Liver (tissue), 9 donors: ENCODE measurements around the gene GABRR3. TPM values are rescaled to one million over a fixed set of nuclear protein-coding genes. Genes with fewer than 3 reads are reported as not detected.

Source experiments
- DNase-seq: peaks from one replicate; pipeline ENCODE4 v3.0.0-alpha.2; 2017; ENCODE audit warnings: low spot score
- H3K27ac ChIP-seq, 2 donors: one replicate each; pipeline ENCODE4 v1.7.0; 2013; ENCODE audit warnings: inconsistent platforms in 2 of 2, low read length in 2 of 2, control low read depth in 1 of 2, low read depth in 1 of 2, mild to moderate bottlenecking in 1 of 2
- H3K27me3 ChIP-seq, 4 donors: one replicate each; pipeline versions ENCODE4 v1.6.1 to v1.7.0; 2013; ENCODE audit warnings: low read length in 3 of 4, inconsistent platforms in 1 of 4, mild to moderate bottlenecking in 1 of 4, moderate library complexity in 1 of 4; ENCODE audit not compliant: control insufficient read depth in 4 of 4, insufficient read depth in 4 of 4
- H3K36me3 ChIP-seq, 4 donors: one replicate each; pipeline versions ENCODE4 v1.6.1 to v1.7.0; 2013; ENCODE audit warnings: low read length in 3 of 4, mild to moderate bottlenecking in 3 of 4, low read depth in 1 of 4, moderate library complexity in 1 of 4; ENCODE audit not compliant: control insufficient read depth in 4 of 4, insufficient read depth in 3 of 4
- H3K4me1 ChIP-seq, 4 donors: one replicate each; pipeline versions ENCODE4 v1.6.1 to v1.7.0; 2013; ENCODE audit warnings: low read length in 3 of 4, mild to moderate bottlenecking in 3 of 4, moderate library complexity in 1 of 4; ENCODE audit not compliant: control insufficient read depth in 4 of 4, insufficient read depth in 4 of 4
- H3K4me3 ChIP-seq, 3 donors: one replicate each; pipeline versions ENCODE4 v1.6.1 to v1.7.0; 2013; ENCODE audit warnings: low read length in 3 of 3, control low read depth in 1 of 3, low read depth in 1 of 3, mild to moderate bottlenecking in 1 of 3
- H3K9ac ChIP-seq, 2 donors: one replicate each; pipeline ENCODE4 v1.7.0; 2013; ENCODE audit warnings: low read length in 2 of 2, mild to moderate bottlenecking in 2 of 2, moderate library complexity in 2 of 2, control low read depth in 1 of 2, low read depth in 1 of 2
- H3K9me3 ChIP-seq, 4 donors: one replicate each; pipeline versions ENCODE4 v1.6.1 to v1.7.0; 2013; ENCODE audit warnings: low read length in 3 of 4; ENCODE audit not compliant: control insufficient read depth in 4 of 4
- EGR1 ChIP-seq, 2 donors: IDR thresholded peaks; 2 replicates each; pipeline ENCODE4 v1.6.1; 2016 to 2018; ENCODE audit warnings: antibody characterized with exemption in 2 of 2, low read depth in 2 of 2
- GABPA ChIP-seq, 2 donors: IDR thresholded peaks in 1 of 2; conservative IDR thresholded peaks in 1 of 2; 2 replicates each; pipeline ENCODE4 v1.6.1; 2016; ENCODE audit warnings: antibody characterized with exemption in 2 of 2, mild to moderate bottlenecking in 1 of 2, moderate library complexity in 1 of 2
- HNF4A ChIP-seq, 2 donors: conservative IDR thresholded peaks; 2 replicates each; pipeline ENCODE4 v1.6.1; 2016; ENCODE audit warnings: antibody characterized with exemption in 2 of 2, mild to moderate bottlenecking in 2 of 2
- HNF4G ChIP-seq: IDR thresholded peaks from 2 replicates; pipeline ENCODE4 v1.6.1; 2016; ENCODE audit warnings: antibody characterized with exemption
- JUND ChIP-seq, 2 donors: IDR thresholded peaks; 2 replicates each; pipeline ENCODE4 v1.6.1; 2016; ENCODE audit warnings: antibody characterized with exemption in 2 of 2
- NR2F2 ChIP-seq: IDR thresholded peaks from 2 replicates; pipeline ENCODE4 v1.6.1; 2016; ENCODE audit warnings: antibody characterized with exemption
- SP1 ChIP-seq: IDR thresholded peaks from 2 replicates; pipeline ENCODE4 v1.6.1; 2018; ENCODE audit warnings: antibody characterized with exemption, mild to moderate bottlenecking
- TAF1 ChIP-seq: conservative IDR thresholded peaks from 2 replicates; pipeline ENCODE4 v1.6.1; 2016; ENCODE audit warnings: antibody characterized with exemption, mild to moderate bottlenecking
- YY1 ChIP-seq: IDR thresholded peaks from 2 replicates; pipeline ENCODE4 v1.6.1; 2016; ENCODE audit warnings: antibody characterized with exemption, mild to moderate bottlenecking
- WGBS: extraction: QIAGEN DNeasy Blood & Tissue Kit; methylation state at CpG from one replicate; pipeline ENCODE4 v1.1.7; 2013; 5-methylcytosine and 5-hydroxymethylcytosine counted together
- polyA plus RNA-seq, 2 donors: library from polyadenylated mRNA; stranded (reverse) in 1 of 2; unstranded in 1 of 2; fragments of 200-250 nt in 1 of 2; fragments of >200 nt in 1 of 2; fragmentation: Nextera tagmentation in 1 of 2; extraction: Ambion mirVana in 1 of 2; gene quantifications; one replicate each; pipeline versions ENCODE4 v1.2.1 to v1.2.3, GENCODE V29; 2013 to 2015
- total RNA-seq, 2 donors: library from RNA; depleted of rRNA; stranded (reverse); fragments of >200 nt; gene quantifications; one replicate each; pipeline ENCODE4 v1.2.3, GENCODE V29; 2014
- TF ChIP-seq, protein P1 (sequence below): IDR thresholded peaks from 2 replicates; pipeline ENCODE4 v1.6.1; 2016; ENCODE audit warnings: antibody characterized with exemption
- TF ChIP-seq, protein P2 (sequence below): IDR thresholded peaks from 2 replicates; pipeline ENCODE4 v1.6.1; 2016; ENCODE audit warnings: antibody characterized with exemption
- TF ChIP-seq, protein P3 (sequence below): IDR thresholded peaks from 2 replicates; pipeline ENCODE4 v1.6.1; 2016; ENCODE audit warnings: antibody characterized with exemption, mild to moderate bottlenecking
- TF ChIP-seq, protein P4 (sequence below): fragments of 150-350 bp; IDR thresholded peaks from 2 replicates; pipeline ENCODE4 v1.5.1; 2017; ENCODE audit warnings: improper control_type of control experiment, low read depth, low read length; ENCODE audit not compliant: missing input control
- donor health status: healthy.
- donor health status: healthy.
- donor health status: healthy.
- donor health status: healthy.
- donor health status: healthy.

GABRR3 gene
- total and polyA plus RNA-seq, 4 donors = not detected

DNA sequence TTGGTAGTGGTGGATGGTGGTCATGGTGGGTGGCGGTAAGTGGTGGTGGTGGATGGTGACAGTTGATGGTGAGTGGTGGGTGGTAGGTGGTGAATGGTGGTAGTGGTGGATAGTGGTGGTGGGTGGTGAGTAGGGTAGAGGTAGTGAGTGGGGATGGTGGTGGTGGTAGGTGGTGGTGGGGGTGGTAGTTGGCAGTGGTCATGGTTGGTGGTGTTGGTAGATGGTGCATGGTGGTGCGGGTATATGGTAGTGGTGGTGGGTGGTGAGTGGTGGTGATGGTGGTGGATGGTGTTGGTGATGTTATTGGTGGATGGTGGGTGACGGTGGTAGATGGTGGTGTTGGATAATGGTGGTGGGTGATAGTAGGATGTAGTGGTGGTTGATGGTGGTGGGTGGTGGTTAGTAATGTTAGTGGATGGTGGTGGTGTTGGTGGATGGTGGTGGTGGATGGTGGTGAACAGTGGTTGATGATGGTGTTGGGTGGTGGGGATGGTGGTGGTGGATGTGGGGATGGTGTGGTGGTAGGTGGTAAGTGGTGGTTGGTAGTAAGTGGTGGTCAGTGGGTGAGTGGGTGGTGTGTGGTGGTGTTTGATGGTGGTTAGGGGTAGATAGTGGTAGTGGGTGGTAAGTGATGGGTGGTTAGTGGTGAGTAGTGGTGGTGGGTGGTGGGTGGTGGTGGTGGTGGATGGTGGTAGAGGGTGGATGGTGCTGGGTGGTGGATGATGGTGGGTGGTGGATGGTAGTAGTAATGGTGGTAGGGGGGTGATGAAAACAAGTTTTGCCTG is 46.1 kb downstream of the GABRR3 start (continued):
- TF ChIP-seq, protein P1, sequence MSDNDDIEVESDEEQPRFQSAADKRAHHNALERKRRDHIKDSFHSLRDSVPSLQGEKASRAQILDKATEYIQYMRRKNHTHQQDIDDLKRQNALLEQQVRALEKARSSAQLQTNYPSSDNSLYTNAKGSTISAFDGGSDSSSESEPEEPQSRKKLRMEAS = no peak
- TF ChIP-seq HNF4A (conservative IDR thresholded peaks at IDR 0.05) = no peak
- no peak for TF ChIP-seq JUND (IDR thresholded peaks at IDR 0.05)

DNA sequence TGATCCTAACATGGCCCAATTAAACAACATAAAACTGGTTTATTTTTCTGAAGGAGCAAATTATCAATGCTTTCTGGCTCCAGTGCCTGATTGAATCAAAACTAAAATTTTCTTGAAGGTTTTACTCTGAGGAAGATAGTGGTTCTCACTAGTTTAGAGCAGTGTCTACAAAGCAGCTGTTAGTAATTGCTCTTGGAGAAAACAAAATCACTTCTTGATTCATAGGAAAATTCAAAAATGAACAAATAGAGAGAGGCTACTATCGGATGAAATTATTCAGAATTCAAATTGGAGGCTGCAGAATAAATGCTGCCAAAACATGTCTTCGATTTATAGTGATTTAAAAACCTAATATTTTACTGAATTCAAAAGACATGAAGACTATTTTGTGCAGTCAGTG is 47.8 kb downstream of the GABRR3 start:
- Histone ChIP-seq H3K9me3 (no peaks in the 10 kb centered on the region), H3K27ac (no peak overlapping the region), H3K36me3 (no peaks in the 10 kb centered on the region), H3K27me3 (no peaks in the 10 kb centered on the region), H3K9ac (no peak overlapping the region), H3K4me1 (peaks cover 0 to 5% (median 0%) of the 10 kb centered on the region in 4 donors), H3K4me3 (no peak overlapping the region)
- TF ChIP-seq, protein P2, sequence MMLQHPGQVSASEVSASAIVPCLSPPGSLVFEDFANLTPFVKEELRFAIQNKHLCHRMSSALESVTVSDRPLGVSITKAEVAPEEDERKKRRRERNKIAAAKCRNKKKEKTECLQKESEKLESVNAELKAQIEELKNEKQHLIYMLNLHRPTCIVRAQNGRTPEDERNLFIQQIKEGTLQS = no peak
- TF ChIP-seq, protein P3, sequence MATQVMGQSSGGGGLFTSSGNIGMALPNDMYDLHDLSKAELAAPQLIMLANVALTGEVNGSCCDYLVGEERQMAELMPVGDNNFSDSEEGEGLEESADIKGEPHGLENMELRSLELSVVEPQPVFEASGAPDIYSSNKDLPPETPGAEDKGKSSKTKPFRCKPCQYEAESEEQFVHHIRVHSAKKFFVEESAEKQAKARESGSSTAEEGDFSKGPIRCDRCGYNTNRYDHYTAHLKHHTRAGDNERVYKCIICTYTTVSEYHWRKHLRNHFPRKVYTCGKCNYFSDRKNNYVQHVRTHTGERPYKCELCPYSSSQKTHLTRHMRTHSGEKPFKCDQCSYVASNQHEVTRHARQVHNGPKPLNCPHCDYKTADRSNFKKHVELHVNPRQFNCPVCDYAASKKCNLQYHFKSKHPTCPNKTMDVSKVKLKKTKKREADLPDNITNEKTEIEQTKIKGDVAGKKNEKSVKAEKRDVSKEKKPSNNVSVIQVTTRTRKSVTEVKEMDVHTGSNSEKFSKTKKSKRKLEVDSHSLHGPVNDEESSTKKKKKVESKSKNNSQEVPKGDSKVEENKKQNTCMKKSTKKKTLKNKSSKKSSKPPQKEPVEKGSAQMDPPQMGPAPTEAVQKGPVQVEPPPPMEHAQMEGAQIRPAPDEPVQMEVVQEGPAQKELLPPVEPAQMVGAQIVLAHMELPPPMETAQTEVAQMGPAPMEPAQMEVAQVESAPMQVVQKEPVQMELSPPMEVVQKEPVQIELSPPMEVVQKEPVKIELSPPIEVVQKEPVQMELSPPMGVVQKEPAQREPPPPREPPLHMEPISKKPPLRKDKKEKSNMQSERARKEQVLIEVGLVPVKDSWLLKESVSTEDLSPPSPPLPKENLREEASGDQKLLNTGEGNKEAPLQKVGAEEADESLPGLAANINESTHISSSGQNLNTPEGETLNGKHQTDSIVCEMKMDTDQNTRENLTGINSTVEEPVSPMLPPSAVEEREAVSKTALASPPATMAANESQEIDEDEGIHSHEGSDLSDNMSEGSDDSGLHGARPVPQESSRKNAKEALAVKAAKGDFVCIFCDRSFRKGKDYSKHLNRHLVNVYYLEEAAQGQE = no peak
- TF ChIP-seq HNF4G = no peak
- no peak for TF ChIP-seq SP1
- TF ChIP-seq, protein P4, sequence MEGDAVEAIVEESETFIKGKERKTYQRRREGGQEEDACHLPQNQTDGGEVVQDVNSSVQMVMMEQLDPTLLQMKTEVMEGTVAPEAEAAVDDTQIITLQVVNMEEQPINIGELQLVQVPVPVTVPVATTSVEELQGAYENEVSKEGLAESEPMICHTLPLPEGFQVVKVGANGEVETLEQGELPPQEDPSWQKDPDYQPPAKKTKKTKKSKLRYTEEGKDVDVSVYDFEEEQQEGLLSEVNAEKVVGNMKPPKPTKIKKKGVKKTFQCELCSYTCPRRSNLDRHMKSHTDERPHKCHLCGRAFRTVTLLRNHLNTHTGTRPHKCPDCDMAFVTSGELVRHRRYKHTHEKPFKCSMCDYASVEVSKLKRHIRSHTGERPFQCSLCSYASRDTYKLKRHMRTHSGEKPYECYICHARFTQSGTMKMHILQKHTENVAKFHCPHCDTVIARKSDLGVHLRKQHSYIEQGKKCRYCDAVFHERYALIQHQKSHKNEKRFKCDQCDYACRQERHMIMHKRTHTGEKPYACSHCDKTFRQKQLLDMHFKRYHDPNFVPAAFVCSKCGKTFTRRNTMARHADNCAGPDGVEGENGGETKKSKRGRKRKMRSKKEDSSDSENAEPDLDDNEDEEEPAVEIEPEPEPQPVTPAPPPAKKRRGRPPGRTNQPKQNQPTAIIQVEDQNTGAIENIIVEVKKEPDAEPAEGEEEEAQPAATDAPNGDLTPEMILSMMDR = no peak
- no peak for TF ChIP-seq EGR1 (IDR thresholded peaks at IDR 0.05; ENCODE audit: low read depth in 2 of 2)
- no peak for TF ChIP-seq YY1
- TF ChIP-seq JUND (IDR thresholded peaks at IDR 0.05) = no peak
- TF ChIP-seq NR2F2 = no peak
- TF ChIP-seq, protein P1 = no peak
- no peak for TF ChIP-seq HNF4A (conservative IDR thresholded peaks at IDR 0.05)
- TF ChIP-seq GABPA (IDR thresholded peaks at IDR 0.05 in 1 of 2, conservative IDR thresholded peaks at IDR 0.05 in 1 of 2) = no peak
- no peak for TF ChIP-seq TAF1
- WGBS = 93% methylated on average over 2 of the region's 2 CpGs
- DNase-seq = no peak
